Measurements from ENCODE around the gene MAP1LC3A.

Gene MAP1LC3A

GRCh38 chr20:34604980-34605788 lies 46.7 kb downstream of the MAP1LC3A start:
- no peak for TF ChIP-seq ZFX (IDR thresholded peaks at IDR 0.05)
- TF ChIP-seq CTCF (conservative IDR thresholded peaks at IDR 0.05), result no peak
- H3K27ac ChIP-seq, result no peak overlapping the region

GRCh38 chr20:34607066-34607465 lies 48.5 kb downstream of the MAP1LC3A start:
- TF ChIP-seq ZFX (IDR thresholded peaks at IDR 0.05), result no peak
- no peak for TF ChIP-seq CTCF (conservative IDR thresholded peaks at IDR 0.05)
- no peak overlapping the region for H3K27ac ChIP-seq

Data from C4-2B (cell line).